Transverse colon (tissue), 4 donors: ENCODE measurements around the gene INO80E. TPM values are rescaled to one million over a fixed set of nuclear protein-coding genes. Genes with fewer than 3 reads are reported as not detected.

Experiments
- DNase-seq: peaks from one replicate; pipeline ENCODE4 v3.0.0-alpha.2; 2019
- H3K27ac ChIP-seq, 4 donors: fragments of 200-600 bp; sonication (generic); 2 replicates each; pipeline ENCODE4 v1.5.1; 2016 to 2018; ENCODE audit warnings: inconsistent platforms in 4 of 4
- H3K27me3 ChIP-seq: fragments of 200-600 bp; sonication (generic); 2 replicates; pipeline ENCODE4 v1.5.1; 2017; ENCODE audit warnings: inconsistent platforms
- H3K36me3 ChIP-seq, 4 donors: fragments of 200-600 bp; sonication (generic); 2 replicates each; pipeline ENCODE4 v1.5.1; 2017 to 2019; ENCODE audit warnings: inconsistent platforms in 4 of 4
- H3K4me1 ChIP-seq, 4 donors: fragments of 200-600 bp; sonication (generic); 2 replicates each; pipeline ENCODE4 v1.5.1; 2017 to 2020; ENCODE audit warnings: inconsistent platforms in 4 of 4
- H3K4me3 ChIP-seq, 4 donors: fragments of 200-600 bp; sonication (generic); 1 replicate in 1 of 4; 2 replicates in 3 of 4; pipeline versions ENCODE4 v1.5.1 to v1.6.1; 2017 to 2019; ENCODE audit warnings: inconsistent platforms in 4 of 4
- H3K9me3 ChIP-seq, 2 donors: fragments of 200-600 bp; sonication (generic); 2 replicates each; pipeline ENCODE4 v1.5.1; 2017 to 2019; ENCODE audit warnings: inconsistent platforms in 2 of 2
- EP300 ChIP-seq: sonication (generic); formaldehyde crosslinking; IDR thresholded peaks from one replicate; pipeline ENCODE4 v1.6.1; 2017; ENCODE audit warnings: antibody characterized with exemption, low read depth
- POLR2A ChIP-seq: fragments of 450-650 bp; IDR thresholded peaks from one replicate; pipeline ENCODE4 v1.6.1; 2016; ENCODE audit warnings: antibody characterized with exemption, mild to moderate bottlenecking, moderate library complexity
- POLR2AphosphoS5 ChIP-seq, 3 donors: sonication (generic); formaldehyde crosslinking; IDR thresholded peaks; one replicate each; pipeline ENCODE4 v1.6.1; 2016; ENCODE audit warnings: antibody characterized with exemption in 3 of 3
- WGBS, 2 donors: methylation state at CpG; one replicate each; pipeline ENCODE4 v1.1.5; 2018; ENCODE audit warnings: low coverage in 1 of 2; 5-methylcytosine and 5-hydroxymethylcytosine counted together
- in situ Hi-C, 4 donors: fragments of 200-750 bp; cut with MboI; loops; one replicate each; pipeline versions ENCODE4 v1.15.0 to v1.15.1; 2017; ENCODE audit warnings: low sequenced_read_pairs in 3 of 4, low pct_ligation_motif_present in 1 of 4, low pct_unique_long_range_greater_than_20kb in 1 of 4
- intact Hi-C: fragments of 100-400 bp; cut with DNase I; formaldehyde crosslinking; loops from one replicate; pipeline ENCODE4 v1.15.1; 2023; ENCODE audit warnings: low total_unique reads
- total RNA-seq, 4 donors: library from RNA; depleted of rRNA; stranded (reverse); fragments of >200 nt; gene quantifications; one replicate each; pipeline ENCODE4 v1.1.0, GENCODE V29; 2016
- TF ChIP-seq, protein P1 (sequence below), 5 experiments: fragments of 200-600 bp in 3 of 5; fragments of 450-650 bp in 2 of 5; sonication (generic) in 3 of 5; IDR thresholded peaks; 1 replicate in 2 of 5; 2 replicates in 3 of 5; pipeline ENCODE4 v1.5.1; 2016 to 2017; ENCODE audit warnings: antibody characterized with exemption in 5 of 5, inconsistent platforms in 3 of 5, mild to moderate bottlenecking in 2 of 5, moderate library complexity in 1 of 5

The INO80E gene
- total RNA-seq, 4 donors from 2014 or later: 65.6 to 94.3 (median 73.0) TPM

DNA sequence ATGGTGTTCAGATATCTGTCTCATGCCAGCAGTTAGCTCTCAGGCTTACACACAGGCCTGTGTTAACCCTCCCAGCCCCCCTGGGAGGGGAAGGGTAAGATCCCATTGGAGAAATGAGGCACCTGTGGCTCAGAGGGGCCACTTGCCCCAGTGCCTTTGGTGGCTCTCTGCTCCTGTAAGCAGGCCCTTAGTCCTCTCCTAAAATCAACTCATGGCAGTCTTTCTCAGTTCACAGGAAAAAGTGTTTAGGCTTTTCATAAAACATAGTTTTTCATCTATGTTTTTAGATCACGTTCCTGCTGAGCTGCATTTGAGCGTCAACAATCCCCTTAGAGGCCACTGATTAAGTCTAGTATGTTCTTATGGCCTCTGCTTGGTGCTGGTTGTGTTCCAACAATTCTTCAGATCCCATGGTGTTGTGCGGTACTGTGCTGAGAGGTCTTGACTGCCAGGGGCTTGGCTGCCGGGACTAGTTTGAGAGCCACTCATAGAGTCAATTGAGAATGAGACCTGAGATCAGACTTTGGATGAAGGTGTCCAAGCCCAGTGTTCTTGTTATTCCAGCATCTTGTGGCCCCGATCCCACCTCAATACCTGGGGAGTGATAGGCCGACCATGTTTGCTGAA is 11.8 kb upstream of the INO80E start:
- no peaks in the 10 kb centered on the region for H3K27me3 ChIP-seq
- H3K4me1 ChIP-seq: peaks cover 0 to 3% (median 0%) of the 10 kb centered on the region in 4 donors
- TF ChIP-seq POLR2A (no peak), POLR2AphosphoS5 (IDR thresholded peaks at IDR 0.05) (no peak), EP300 (no peak)
- TF ChIP-seq, protein P1, sequence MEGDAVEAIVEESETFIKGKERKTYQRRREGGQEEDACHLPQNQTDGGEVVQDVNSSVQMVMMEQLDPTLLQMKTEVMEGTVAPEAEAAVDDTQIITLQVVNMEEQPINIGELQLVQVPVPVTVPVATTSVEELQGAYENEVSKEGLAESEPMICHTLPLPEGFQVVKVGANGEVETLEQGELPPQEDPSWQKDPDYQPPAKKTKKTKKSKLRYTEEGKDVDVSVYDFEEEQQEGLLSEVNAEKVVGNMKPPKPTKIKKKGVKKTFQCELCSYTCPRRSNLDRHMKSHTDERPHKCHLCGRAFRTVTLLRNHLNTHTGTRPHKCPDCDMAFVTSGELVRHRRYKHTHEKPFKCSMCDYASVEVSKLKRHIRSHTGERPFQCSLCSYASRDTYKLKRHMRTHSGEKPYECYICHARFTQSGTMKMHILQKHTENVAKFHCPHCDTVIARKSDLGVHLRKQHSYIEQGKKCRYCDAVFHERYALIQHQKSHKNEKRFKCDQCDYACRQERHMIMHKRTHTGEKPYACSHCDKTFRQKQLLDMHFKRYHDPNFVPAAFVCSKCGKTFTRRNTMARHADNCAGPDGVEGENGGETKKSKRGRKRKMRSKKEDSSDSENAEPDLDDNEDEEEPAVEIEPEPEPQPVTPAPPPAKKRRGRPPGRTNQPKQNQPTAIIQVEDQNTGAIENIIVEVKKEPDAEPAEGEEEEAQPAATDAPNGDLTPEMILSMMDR (IDR thresholded peaks at IDR 0.05): no peak
- no peaks in the 10 kb centered on the region for H3K9me3 ChIP-seq
- no peak overlapping the region for H3K27ac ChIP-seq
- H3K36me3 ChIP-seq: peaks cover 0 to 77% (median 38%) of the 10 kb centered on the region in 4 donors
- in situ Hi-C loops: no loop called here
- no peak overlapping the region for H3K4me3 ChIP-seq
- 89% methylated on average over 6 of the region's 6 CpGs; no CpG with 5 or more reads in 1 of the 2 donors for whole genome bisulfite sequencing, 2 donors
- intact Hi-C loops: no loop called here
- DNase-seq: no peak

DNA sequence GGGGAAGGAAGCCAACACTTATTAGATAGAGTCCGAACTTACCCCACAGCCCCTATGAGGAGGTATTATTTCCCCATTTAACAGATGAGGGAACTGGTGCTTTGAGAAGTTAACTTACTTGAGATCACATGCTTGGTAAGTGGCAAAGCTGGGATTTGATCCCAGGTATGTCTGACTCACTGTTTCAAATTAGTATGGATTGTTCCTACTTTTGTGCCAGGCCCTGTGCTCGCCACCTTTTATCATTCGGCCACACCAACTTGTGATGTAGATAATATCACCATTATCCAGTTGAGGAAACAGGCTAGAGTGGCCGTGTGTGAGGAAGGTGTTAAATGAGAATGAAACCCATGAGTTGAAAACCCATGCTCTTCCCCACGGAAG is 11.3 kb upstream of the INO80E start:
- WGBS, 2 donors: 80 to 90% methylated on average over 1 to 5 of the region's 5 CpGs

DNA sequence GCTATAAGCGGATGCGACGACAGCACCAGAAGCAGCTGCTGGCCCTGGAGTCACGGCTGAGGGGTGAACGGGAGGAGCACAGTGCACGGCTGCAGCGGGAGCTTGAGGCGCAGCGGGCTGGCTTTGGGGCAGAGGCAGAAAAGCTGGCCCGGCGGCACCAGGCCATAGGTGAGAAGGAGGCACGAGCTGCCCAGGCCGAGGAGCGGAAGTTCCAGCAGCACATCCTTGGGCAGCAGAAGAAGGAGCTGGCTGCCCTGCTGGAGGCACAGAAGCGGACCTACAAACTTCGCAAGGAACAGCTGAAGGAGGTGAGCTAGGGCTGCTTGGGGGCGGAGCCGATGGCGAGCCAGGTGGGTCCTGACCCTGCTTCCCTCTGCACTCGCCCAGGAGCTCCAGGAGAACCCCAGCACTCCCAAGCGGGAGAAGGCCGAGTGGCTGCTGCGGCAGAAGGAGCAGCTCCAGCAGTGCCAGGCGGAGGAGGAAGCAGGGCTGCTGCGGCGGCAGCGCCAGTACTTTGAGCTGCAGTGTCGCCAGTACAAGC is 10.7 kb upstream of the INO80E start:
- TF ChIP-seq POLR2A (no peak), EP300 (no peak), POLR2AphosphoS5 (IDR thresholded peaks at IDR 0.05) (no peak)
- no peak overlapping the region for H3K27ac ChIP-seq
- intact Hi-C loops (no loop called here), in situ Hi-C loops (no loop called here)
- DNase-seq: no peak
- H3K27me3 ChIP-seq: no peaks in the 10 kb centered on the region
- peaks cover 0 to 71% (median 34%) of the 10 kb centered on the region in 4 donors for H3K36me3 ChIP-seq
- peaks cover 0 to 14% (median 6%) of the 10 kb centered on the region in 4 donors for H3K4me1 ChIP-seq
- no peaks in the 10 kb centered on the region for H3K9me3 ChIP-seq
- no peak overlapping the region for H3K4me3 ChIP-seq
- WGBS, 2 donors: 96% methylated on average over 28 of the region's 28 CpGs; no CpG with 5 or more reads in 1 of the 2 donors

More for the DNA sequence above, 11.3 kb upstream of the INO80E start:
- TF ChIP-seq POLR2A: no peak
- no peak for TF ChIP-seq EP300
- TF ChIP-seq, protein P1 (IDR thresholded peaks at IDR 0.05): no peak
- TF ChIP-seq POLR2AphosphoS5 (IDR thresholded peaks at IDR 0.05): no peak
- peaks cover 0 to 8% (median 2%) of the 10 kb centered on the region in 4 donors for H3K4me1 ChIP-seq
- H3K9me3 ChIP-seq: no peaks in the 10 kb centered on the region
- intact Hi-C loops: no loop called here
- in situ Hi-C loops: no loop called here
- no peak overlapping the region for H3K4me3 ChIP-seq
- no peak for DNase-seq
- H3K27me3 ChIP-seq: no peaks in the 10 kb centered on the region
- peaks cover 0 to 76% (median 36%) of the 10 kb centered on the region in 4 donors for H3K36me3 ChIP-seq
- H3K27ac ChIP-seq: no peak overlapping the region

DNA sequence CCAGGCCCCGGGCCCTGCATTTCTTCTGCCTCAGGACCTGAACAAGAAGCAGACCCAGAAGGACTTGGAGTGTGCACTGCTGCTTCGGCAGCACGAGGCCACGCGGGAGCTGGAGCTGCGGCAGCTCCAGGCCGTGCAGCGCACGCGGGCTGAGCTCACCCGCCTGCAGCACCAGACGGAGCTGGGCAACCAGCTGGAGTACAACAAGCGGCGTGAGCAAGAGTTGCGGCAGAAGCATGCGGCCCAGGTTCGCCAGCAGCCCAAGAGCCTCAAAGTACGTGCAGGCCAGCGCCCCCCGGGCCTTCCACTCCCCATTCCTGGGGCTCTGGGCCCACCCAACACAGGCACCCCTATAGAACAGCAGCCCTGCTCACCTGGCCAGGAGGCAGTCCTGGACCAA is 9.8 kb upstream of the INO80E start:
- Histone ChIP-seq H3K4me3 (no peak overlapping the region), H3K27ac (no peak overlapping the region), H3K4me1 (peaks cover 0 to 20% (median 6%) of the 10 kb centered on the region in 4 donors), H3K36me3 (peaks cover 0 to 67% (median 31%) of the 10 kb centered on the region in 4 donors), H3K9me3 (no peaks in the 10 kb centered on the region), H3K27me3 (no peaks in the 10 kb centered on the region)
- in situ Hi-C loops (no loop called here), intact Hi-C loops (no loop called here)
- TF ChIP-seq, protein P1 (IDR thresholded peaks at IDR 0.05): no peak
- TF ChIP-seq POLR2A: no peak
- TF ChIP-seq POLR2AphosphoS5 (IDR thresholded peaks at IDR 0.05): no peak
- no peak for TF ChIP-seq EP300
- DNase-seq: no peak
- 95% methylated on average over 20 of the region's 20 CpGs; no CpG with 5 or more reads in 1 of the 2 donors for WGBS, 2 donors
